Astrocyte (in vitro differentiated cells and primary cell): ENCODE data around the gene CLEC4G. TPM values are rescaled to one million over a fixed set of nuclear protein-coding genes. Genes with fewer than 3 reads are reported as not detected.

ENCODE experiments used
- DNase-seq: peaks from one replicate; pipeline ENCODE4 v3.0.0-alpha.2; 2010; ENCODE audit warnings: low read depth
- FAIRE-seq: peaks from 2 replicates; lab custom pipeline; 2011; peaks lifted over from hg19 to GRCh38; lab: Jason Lieb, UNC
- H2AFZ ChIP-seq: 2 replicates; pipeline ENCODE4 v1.6.0; 2012; ENCODE audit warnings: low read depth, low read length, inconsistent platforms
- H3K27ac ChIP-seq: 2 replicates; pipeline ENCODE4 v1.5.1; 2011; ENCODE audit warnings: low read depth, low read length, inconsistent platforms
- H3K27me3 ChIP-seq: 2 replicates; pipeline ENCODE4 v1.6.0; 2011; ENCODE audit warnings: low read length, inconsistent platforms; ENCODE audit not compliant: insufficient read depth
- H3K36me3 ChIP-seq: 2 replicates; pipeline ENCODE4 v1.5.1; 2011; ENCODE audit warnings: low read length, inconsistent platforms; ENCODE audit not compliant: insufficient read depth
- H3K4me1 ChIP-seq: 2 replicates; pipeline ENCODE4 v1.5.1; 2011; ENCODE audit warnings: low read length, inconsistent platforms; ENCODE audit not compliant: insufficient read depth
- H3K4me2 ChIP-seq: 2 replicates; pipeline ENCODE4 v1.6.0; 2012; ENCODE audit warnings: low read length, inconsistent platforms
- H3K4me3 ChIP-seq: 2 replicates; pipeline ENCODE4 v1.5.1; 2011; ENCODE audit warnings: low read depth, mild to moderate bottlenecking, low read length, inconsistent platforms; ENCODE audit not compliant: insufficient read depth
- H3K79me2 ChIP-seq: 2 replicates; pipeline ENCODE4 v1.6.0; 2012; ENCODE audit warnings: mild to moderate bottlenecking, low read length, inconsistent platforms; ENCODE audit not compliant: insufficient read depth
- H3K9ac ChIP-seq: 2 replicates; pipeline ENCODE4 v1.6.0; 2012; ENCODE audit warnings: mild to moderate bottlenecking, low read length, inconsistent platforms
- H3K9me3 ChIP-seq: 2 replicates; pipeline ENCODE4 v1.5.1; 2012; ENCODE audit warnings: low read depth, mild to moderate bottlenecking, low read length, inconsistent platforms; ENCODE audit not compliant: insufficient read depth
- H4K20me1 ChIP-seq: 2 replicates; pipeline ENCODE4 v1.6.0; 2012; ENCODE audit warnings: low read length, inconsistent platforms; ENCODE audit not compliant: insufficient read depth
- H3K27ac Mint-ChIP-seq: one replicate; pipeline ENCODE4 v1.8.0; 2021; ENCODE audit warnings: mild to moderate bottlenecking, mixed read lengths; ENCODE audit not compliant: unreplicated experiment
- H3K27me3 Mint-ChIP-seq: one replicate; pipeline ENCODE4 v1.8.0; 2021; ENCODE audit warnings: low read depth, mixed read lengths; ENCODE audit not compliant: unreplicated experiment
- H3K36me3 Mint-ChIP-seq: one replicate; pipeline ENCODE4 v1.8.0; 2021; ENCODE audit warnings: low read depth, mixed read lengths; ENCODE audit not compliant: unreplicated experiment
- H3K4me1 Mint-ChIP-seq: one replicate; pipeline ENCODE4 v1.8.0; 2021; ENCODE audit warnings: low read depth, mixed read lengths; ENCODE audit not compliant: unreplicated experiment
- H3K4me3 Mint-ChIP-seq: one replicate; pipeline ENCODE4 v1.8.0; 2021; ENCODE audit warnings: mild to moderate bottlenecking, moderate library complexity, mixed read lengths; ENCODE audit not compliant: unreplicated experiment
- H3K9me3 Mint-ChIP-seq: one replicate; pipeline ENCODE4 v1.8.0; 2021; ENCODE audit warnings: mild to moderate bottlenecking, mixed read lengths; ENCODE audit not compliant: unreplicated experiment
- CTCF ChIP-seq: IDR thresholded peaks from 2 replicates; pipeline ENCODE4 v1.5.1; 2011; ENCODE audit warnings: low read depth, mild to moderate bottlenecking, inconsistent platforms, low read length, moderate library complexity; ENCODE audit not compliant: insufficient read depth
- EZH2 ChIP-seq: IDR thresholded peaks from 2 replicates; pipeline ENCODE4 v1.6.1; 2012; ENCODE audit warnings: mild to moderate bottlenecking, low read length, inconsistent platforms; ENCODE audit not compliant: insufficient read depth
- total RNA-seq: library from RNA; stranded (reverse); gene quantifications from 2 replicates; pipeline ENCODE4 v1.2.1, GENCODE V29; 2021

Gene CLEC4G
- total RNA-seq, 1 donor from 2014 or later, result not detected

GRCh38 chr19:7748756-7749155 lies 16.8 kb upstream of the CLEC4G start:
- H4K20me1 ChIP-seq, result no peaks in the 10 kb centered on the region
- TF ChIP-seq EZH2, result no peak
- TF ChIP-seq CTCF, result no peak
- H3K27me3 ChIP-seq, result no peaks in the 10 kb centered on the region
- Mint-ChIP-seq H3K9me3 (peaks cover 2% of the 10 kb centered on the region), H3K36me3 (peaks cover 5% of the 10 kb centered on the region), H3K4me1 (no peaks in the 10 kb centered on the region), H3K27me3 (peaks cover 31% of the 10 kb centered on the region), H3K4me3 (no peak overlapping the region), H3K27ac (no peak overlapping the region)
- H3K9me3 ChIP-seq, result no peaks in the 10 kb centered on the region
- FAIRE-seq (no peak), DNase-seq (no peak)
- H2AFZ ChIP-seq, result no peak overlapping the region
- H3K79me2 ChIP-seq, result no peaks in the 10 kb centered on the region
- no peaks in the 10 kb centered on the region for H3K36me3 ChIP-seq
- no peaks in the 10 kb centered on the region for H3K4me1 ChIP-seq
- H3K4me2 ChIP-seq, result no peak overlapping the region
- no peak overlapping the region for H3K9ac ChIP-seq
- no peak overlapping the region for H3K4me3 ChIP-seq
- H3K27ac ChIP-seq, result no peak overlapping the region

- Mint-ChIP-seq H3K4me3 (no peak overlapping the region), H3K36me3 (peaks cover 5% of the 10 kb centered on the region), H3K27ac (no peak overlapping the region), H3K4me1 (no peaks in the 10 kb centered on the region), H3K9me3 (no peaks in the 10 kb centered on the region), H3K27me3 (peaks cover 37% of the 10 kb centered on the region)
- H3K27ac ChIP-seq, result no peak overlapping the region
- H3K4me2 ChIP-seq, result no peak overlapping the region
- H3K4me3 ChIP-seq, result no peak overlapping the region
- no peaks in the 10 kb centered on the region for H3K36me3 ChIP-seq
- no peaks in the 10 kb centered on the region for H3K9me3 ChIP-seq
- H3K79me2 ChIP-seq, result no peaks in the 10 kb centered on the region
- H3K27me3 ChIP-seq, result no peaks in the 10 kb centered on the region
- no peak overlapping the region for H3K9ac ChIP-seq
- TF ChIP-seq CTCF (no peak), EZH2 (no peak)
- DNase-seq, result no peak
- no peak for FAIRE-seq
- no peaks in the 10 kb centered on the region for H3K4me1 ChIP-seq
- no peak overlapping the region for H2AFZ ChIP-seq
- H4K20me1 ChIP-seq, result no peaks in the 10 kb centered on the region
Observed at GRCh38 chr19:7748171-7748570, 16.3 kb upstream of the CLEC4G start.

GRCh38 chr19:7746903-7747884 lies 15.3 kb upstream of the CLEC4G start, which contains the start of gene CD209:
Gene CD209 (minus strand): TSS chr19:7747534. CDS start chr19:7747511, 23 bp downstream.
- H3K27ac Mint-ChIP-seq, result no peak within 1 kb of the TSS
- no peak within 1 kb of the TSS for H2AFZ ChIP-seq

More at GRCh38 chr19:7746903-7747884, 15.3 kb upstream of the CLEC4G start, which contains the start of gene CD209:
- peaks cover 3% of the 10 kb centered on the region for H3K9me3 Mint-ChIP-seq
- TF ChIP-seq CTCF, result no peak
- no peak for TF ChIP-seq EZH2
- peaks cover 45% of the 10 kb centered on the region for H3K27me3 Mint-ChIP-seq
- H3K4me3 ChIP-seq, result no peak within 1 kb of the TSS
- DNase-seq (no peak), FAIRE-seq (no peak)
- H3K9me3 ChIP-seq, result no peaks in the 10 kb centered on the region
- H3K79me2 ChIP-seq, result no peaks in the 10 kb centered on the region
- no peaks in the 10 kb centered on the region for H4K20me1 ChIP-seq
- no peak within 1 kb of the TSS for H3K4me2 ChIP-seq
- no peak within 1 kb of the TSS for H3K4me3 Mint-ChIP-seq
- no peaks in the 10 kb centered on the region for H3K4me1 Mint-ChIP-seq
- H3K27me3 ChIP-seq, result no peaks in the 10 kb centered on the region
- no peaks in the 10 kb centered on the region for H3K36me3 ChIP-seq
- no peak within 1 kb of the TSS for H3K9ac ChIP-seq
- no peak within 1 kb of the TSS for H3K27ac ChIP-seq
- H3K4me1 ChIP-seq, result no peaks in the 10 kb centered on the region
- peaks cover 5% of the 10 kb centered on the region for H3K36me3 Mint-ChIP-seq
